Measurements from ENCODE around the gene TNNT2. TPM values are rescaled to one million over a fixed set of nuclear protein-coding genes. Genes with fewer than 3 reads are reported as not detected.

Gene TNNT2
- total RNA-seq, 1 experiment from 2014 or later = 6.4 TPM

- POLR2A ChIA-PET (ENCODE audit: unreplicated experiment) = no interaction called here
- no peaks in the 10 kb centered on the region for H3K36me3 ChIP-seq (ENCODE audit: low read depth)
- no peak for DNase-seq
- H3K4me2 ChIP-seq = no peak overlapping the region
- no peak overlapping the region for H2AFZ ChIP-seq
- TF ChIP-seq CTCF (conservative IDR thresholded peaks at IDR 0.05) (no peak), EZH2 (IDR thresholded peaks at IDR 0.05; ENCODE audit: low read depth) (no peak)
- no peak overlapping the region for H3K27ac ChIP-seq
- no peaks in the 10 kb centered on the region for H3K27me3 ChIP-seq (ENCODE audit: insufficient read depth, low read depth)
- no peak overlapping the region for H3K4me3 ChIP-seq
- H3K4me1 ChIP-seq (replicated peaks; ENCODE audit: insufficient read depth) = no peaks in the 10 kb centered on the region
- no peaks in the 10 kb centered on the region for H3K79me2 ChIP-seq (ENCODE audit: low read depth)
- intact Hi-C loops (cut with micrococcal nuclease; ENCODE audit: unreplicated experiment) = no loop called here
- CTCF ChIA-PET = no interaction called here
- no peaks in the 10 kb centered on the region for H4K20me1 ChIP-seq (ENCODE audit: insufficient read depth)
- no peaks in the 10 kb centered on the region for H3K9me2 ChIP-seq (ENCODE audit: insufficient read depth)
- no peaks in the 10 kb centered on the region for H3F3A ChIP-seq (ENCODE audit: insufficient read depth, low read depth)
- BruUV-seq (replicated peaks) = no TSS peak
- H3K9me3 ChIP-seq (ENCODE audit: insufficient read depth, low read depth) = no peaks in the 10 kb centered on the region
Measured at GRCh38 chr1:201423655-201424054, 46.2 kb upstream of the TNNT2 start.

- H3K27ac ChIP-seq = no peak overlapping the region
- no peak for DNase-seq
- CTCF ChIA-PET = no interaction called here
- no peak overlapping the region for H3K4me2 ChIP-seq
- no peaks in the 10 kb centered on the region for H3K36me3 ChIP-seq (ENCODE audit: low read depth)
- no peaks in the 10 kb centered on the region for H3K79me2 ChIP-seq (ENCODE audit: low read depth)
- H2AFZ ChIP-seq = no peak overlapping the region
- H3K4me3 ChIP-seq = no peak overlapping the region
- no peaks in the 10 kb centered on the region for H3K9me2 ChIP-seq (ENCODE audit: insufficient read depth)
- H3K4me1 ChIP-seq (replicated peaks; ENCODE audit: insufficient read depth) = no peaks in the 10 kb centered on the region
- H3K9me3 ChIP-seq (ENCODE audit: insufficient read depth, low read depth) = no peaks in the 10 kb centered on the region
- POLR2A ChIA-PET (ENCODE audit: unreplicated experiment) = no interaction called here
- no TSS peak for BruUV-seq (replicated peaks)
- TF ChIP-seq CTCF (conservative IDR thresholded peaks at IDR 0.05) (no peak), EZH2 (IDR thresholded peaks at IDR 0.05; ENCODE audit: low read depth) (no peak)
- H3K27me3 ChIP-seq (ENCODE audit: insufficient read depth, low read depth) = 0 out of 2 replicates have a peak, but pooled peaks cover 3% of the 10 kb centered on the region
- intact Hi-C loops (cut with micrococcal nuclease; ENCODE audit: unreplicated experiment) = no loop called here
- no peaks in the 10 kb centered on the region for H4K20me1 ChIP-seq (ENCODE audit: insufficient read depth)
- no peaks in the 10 kb centered on the region for H3F3A ChIP-seq (ENCODE audit: insufficient read depth, low read depth)
Measured at GRCh38 chr1:201422436-201423030, 45.1 kb upstream of the TNNT2 start.

GRCh38 chr1:201422026-201422425, 44.5 kb upstream of the TNNT2 start:
- no peaks in the 10 kb centered on the region for H3K9me2 ChIP-seq (ENCODE audit: insufficient read depth)
- H4K20me1 ChIP-seq (ENCODE audit: insufficient read depth) = no peaks in the 10 kb centered on the region
- DNase-seq = no peak
- H2AFZ ChIP-seq = no peak overlapping the region
- H3K4me1 ChIP-seq (replicated peaks; ENCODE audit: insufficient read depth) = no peaks in the 10 kb centered on the region
- no TSS peak for BruUV-seq (replicated peaks)
- H3K9me3 ChIP-seq (ENCODE audit: insufficient read depth, low read depth) = no peaks in the 10 kb centered on the region
- intact Hi-C loops (cut with micrococcal nuclease; ENCODE audit: unreplicated experiment) = no loop called here
- H3K4me2 ChIP-seq = no peak overlapping the region
- no peaks in the 10 kb centered on the region for H3F3A ChIP-seq (ENCODE audit: insufficient read depth, low read depth)
- no peaks in the 10 kb centered on the region for H3K36me3 ChIP-seq (ENCODE audit: low read depth)
- no peaks in the 10 kb centered on the region for H3K79me2 ChIP-seq (ENCODE audit: low read depth)
- TF ChIP-seq EZH2 (IDR thresholded peaks at IDR 0.05; ENCODE audit: low read depth) (no peak), CTCF (conservative IDR thresholded peaks at IDR 0.05) (no peak)
- no peak overlapping the region for H3K4me3 ChIP-seq
- H3K27ac ChIP-seq = no peak overlapping the region
- ChIA-PET CTCF (no interaction called here), POLR2A (ENCODE audit: unreplicated experiment) (no interaction called here)
- peaks cover 3% of the 10 kb centered on the region; the same call in 1 of the 2 replicates for H3K27me3 ChIP-seq (ENCODE audit: insufficient read depth, low read depth)

Data from PC-9 (cell line).